Measurements from ENCODE around the gene HCRT.
"Not testable (repeated sequence)": the region's sequence is repeated elsewhere in the genome, so short reads cannot be mapped to it uniquely, and the experiment has no call there.

Gene HCRT

GRCh38 chr17:42188749-42189650 is 3.7 kb upstream of the HCRT start:
- Histone ChIP-seq H3K9me3 (ENCODE audit: control insufficient read depth, low read length) (no peaks in the 10 kb centered on the region), H3K4me3 (ENCODE audit: low read depth, low read length) (no peak overlapping the region), H2AFZ (no peak overlapping the region), H3K27me3 (ENCODE audit: control insufficient read depth, insufficient read depth, low read length) (no peaks in the 10 kb centered on the region), H3K79me2 (no peaks in the 10 kb centered on the region), H3K4me1 (peaks cover 14% of the 10 kb centered on the region), H3K9ac (no peak overlapping the region), H3K36me3 (ENCODE audit: control insufficient read depth, insufficient read depth, low read length) (no peaks in the 10 kb centered on the region), H3K27ac (no peak overlapping the region), H3K4me2 (ENCODE audit: low read length) (no peak overlapping the region)
- TF ChIP-seq CTCF (IDR thresholded peaks at IDR 0.05) = no peak

GRCh38 chr17:42187833-42188232 is 2.6 kb upstream of the HCRT start:
- Histone ChIP-seq H3K4me3 (ENCODE audit: low read depth, low read length) (no peak overlapping the region), H3K9ac (no peak overlapping the region), H3K27ac (no peak overlapping the region), H2AFZ (no peak overlapping the region), H3K4me2 (ENCODE audit: low read length) (no peak overlapping the region), H3K36me3 (ENCODE audit: control insufficient read depth, insufficient read depth, low read length) (no peaks in the 10 kb centered on the region), H3K4me1 (peaks cover 14% of the 10 kb centered on the region), H3K9me3 (ENCODE audit: control insufficient read depth, low read length) (no peaks in the 10 kb centered on the region), H3K27me3 (ENCODE audit: control insufficient read depth, insufficient read depth, low read length) (no peaks in the 10 kb centered on the region), H3K79me2 (no peaks in the 10 kb centered on the region)
- no peak for TF ChIP-seq CTCF (IDR thresholded peaks at IDR 0.05)

GRCh38 chr17:42186191-42186590 is 939 bp upstream of the HCRT start:
- not testable (repeated sequence) for H3K9ac ChIP-seq; H3K27ac ChIP-seq; H3K27me3 ChIP-seq (ENCODE audit: control insufficient read depth, insufficient read depth, low read length); H3K36me3 ChIP-seq (ENCODE audit: control insufficient read depth, insufficient read depth, low read length); H3K4me2 ChIP-seq (ENCODE audit: low read length); H3K4me3 ChIP-seq (ENCODE audit: low read depth, low read length); H2AFZ ChIP-seq; H3K79me2 ChIP-seq; H3K9me3 ChIP-seq (ENCODE audit: control insufficient read depth, low read length)
- H3K4me1 ChIP-seq = peaks cover 16% of the 10 kb centered on the region

- no peaks in the 10 kb centered on the region for H3K9me3 ChIP-seq (ENCODE audit: control insufficient read depth, low read length)
- H2AFZ ChIP-seq = no peak overlapping the region
- H3K4me1 ChIP-seq = peaks cover 21% of the 10 kb centered on the region
- no peak overlapping the region for H3K27ac ChIP-seq
- H3K36me3 ChIP-seq (ENCODE audit: control insufficient read depth, insufficient read depth, low read length) = no peaks in the 10 kb centered on the region
- no peak overlapping the region for H3K9ac ChIP-seq
- TF ChIP-seq CTCF (IDR thresholded peaks at IDR 0.05) = no peak
- H3K4me2 ChIP-seq (ENCODE audit: low read length) = no peak overlapping the region
- H3K27me3 ChIP-seq (ENCODE audit: control insufficient read depth, insufficient read depth, low read length) = peaks cover 6% of the 10 kb centered on the region
- H3K79me2 ChIP-seq = no peaks in the 10 kb centered on the region
- no peak overlapping the region for H3K4me3 ChIP-seq (ENCODE audit: low read depth, low read length)
Observed at GRCh38 chr17:42185621-42185930, 324 bp upstream of the HCRT start.

- Histone ChIP-seq H3K27ac (peak overlapping the region; percentile 53), H3K9me3 (ENCODE audit: control insufficient read depth, low read length) (no peaks in the 10 kb centered on the region)
Observed at GRCh38 chr17:42183741-42184711, 1.2 kb downstream of the HCRT start.

More at GRCh38 chr17:42183741-42184711, 1.2 kb downstream of the HCRT start:
- Histone ChIP-seq H3K4me2 (ENCODE audit: low read length) (peak overlapping the region; percentile 72), H3K27me3 (ENCODE audit: control insufficient read depth, insufficient read depth, low read length) (peaks cover 6% of the 10 kb centered on the region), H3K9ac (peak overlapping the region; percentile 41), H3K4me1 (peaks cover 24% of the 10 kb centered on the region), H3K4me3 (ENCODE audit: low read depth, low read length) (peak overlapping the region; percentile 64), H3K79me2 (no peaks in the 10 kb centered on the region), H2AFZ (peak overlapping the region; percentile 99), H3K36me3 (ENCODE audit: control insufficient read depth, insufficient read depth, low read length) (no peaks in the 10 kb centered on the region)
- TF ChIP-seq CTCF (IDR thresholded peaks at IDR 0.05) = peak; percentile 76

Data from parathyroid adenoma (tissue), 2 donors.